ENCODE data around the gene SYNE1. TPM values are rescaled to one million over a fixed set of nuclear protein-coding genes. Genes with fewer than 3 reads are reported as not detected.
"Not testable (repeated sequence)": the region's sequence is repeated elsewhere in the genome, so short reads cannot be mapped to it uniquely, and the experiment has no call there.

SYNE1 gene
- polyA plus RNA-seq, 3 donors = 16.1 to 50.4 (median 27.0) TPM

DNA sequence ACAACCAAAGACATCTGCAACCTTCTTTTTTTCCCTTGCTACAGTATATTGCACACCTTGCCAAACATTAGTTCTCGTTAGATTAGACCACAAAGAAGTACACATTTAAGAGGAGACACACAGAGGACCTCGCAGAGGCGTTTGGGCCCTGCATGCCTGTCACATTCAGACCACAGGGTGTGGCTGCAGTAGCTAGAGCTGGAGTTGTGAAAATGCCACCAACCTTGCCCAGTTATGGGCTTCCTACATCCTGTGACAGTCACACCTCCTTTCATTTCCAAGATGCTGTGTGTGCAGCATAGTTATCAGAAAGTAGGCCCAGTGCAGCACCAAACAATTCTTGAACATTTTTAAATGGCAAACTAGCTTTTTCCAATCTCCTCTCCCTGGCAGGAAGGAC is 2.4 kb downstream of the SYNE1 start:
- WGBS, 3 donors = 44 to 75% (median 69%) methylated on average over 3 of the region's 3 CpGs
- no peak overlapping the region for H3K27ac ChIP-seq (ENCODE audit: low read depth, low read length)

- no peak overlapping the region for H3K27ac ChIP-seq (ENCODE audit: low read depth, low read length)
- WGBS, 3 donors = 73 to 80% (median 75%) methylated on average over 2 of the region's 2 CpGs
Observed at GRCh38 chr6:152632121-152632782, 4.9 kb downstream of the SYNE1 start.

DNA sequence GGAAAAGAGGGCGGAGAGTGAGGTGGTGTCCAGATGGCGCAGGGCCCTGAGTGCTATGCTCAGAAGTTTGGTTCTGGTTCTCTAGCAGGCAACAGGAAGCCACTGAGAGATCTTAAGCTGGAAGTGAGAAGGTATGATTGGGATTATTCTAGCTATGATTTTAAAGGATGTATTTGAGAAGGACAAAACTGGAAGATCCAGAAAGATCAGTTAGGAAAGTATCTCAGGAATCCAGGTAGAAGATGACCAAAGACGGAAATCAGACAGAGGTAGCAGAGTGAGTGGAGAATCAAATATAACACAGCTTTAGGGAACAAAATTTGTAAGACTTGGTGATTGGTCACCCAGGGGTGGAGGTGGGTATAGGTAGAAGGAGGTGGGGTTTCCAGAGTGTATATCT is 5.8 kb downstream of the SYNE1 start:
- 80 to 98% (median 95%) methylated on average over 3 of the region's 3 CpGs for WGBS, 3 donors

GRCh38 chr6:152630832-152631231 is 6.3 kb downstream of the SYNE1 start:
- 63 to 100% (median 91%) methylated on average over 1 of the region's 1 CpG for WGBS, 3 donors
- H3K27ac ChIP-seq (ENCODE audit: low read depth, low read length) = no peak overlapping the region

More for the DNA sequence above, 5.8 kb downstream of the SYNE1 start:
- H3K27ac ChIP-seq (ENCODE audit: low read depth, low read length) = no peak overlapping the region

DNA sequence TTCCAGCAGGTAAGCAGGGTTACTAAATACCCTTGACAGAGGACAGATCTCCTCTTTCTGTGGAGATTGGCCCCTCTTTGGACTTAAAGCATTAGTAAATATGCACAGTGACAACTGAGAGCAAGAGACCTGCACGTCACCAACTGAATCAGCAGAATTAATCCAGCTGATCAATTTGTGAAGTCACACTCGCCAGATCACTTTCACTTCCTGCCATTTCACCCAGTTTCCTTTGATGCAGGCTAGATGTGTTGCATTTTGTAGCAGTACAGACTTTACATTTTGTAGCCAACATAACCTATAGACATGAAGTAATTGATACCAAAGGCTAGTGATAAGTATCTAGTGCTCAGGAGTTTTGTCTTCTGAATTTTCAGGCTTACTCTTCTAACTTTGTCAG is 11.9 kb downstream of the SYNE1 start:
- no peak overlapping the region for H3K27ac ChIP-seq (ENCODE audit: low read depth, low read length)
- 36 to 64% (median 60%) methylated on average over 2 of the region's 2 CpGs for WGBS, 3 donors

DNA sequence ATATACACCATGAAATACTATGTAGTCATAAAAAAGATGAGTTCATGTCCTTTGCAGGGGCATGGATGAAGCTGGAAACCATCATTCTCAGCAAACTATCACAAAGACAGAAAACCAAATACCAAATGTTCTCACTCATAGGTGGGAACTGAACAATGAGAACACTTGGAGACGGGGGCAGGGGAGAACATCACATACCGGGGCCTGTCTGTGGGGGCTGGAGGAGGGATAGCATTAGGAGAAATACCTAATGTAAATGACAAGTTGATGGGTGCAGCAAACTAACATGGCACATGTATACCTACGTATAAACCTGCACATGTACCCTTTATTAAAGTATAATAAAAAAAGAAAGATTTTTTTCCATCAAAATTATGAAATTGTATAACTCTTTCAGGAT is 22.4 kb downstream of the SYNE1 start:
- whole genome bisulfite sequencing, 3 donors = 82 to 97% (median 94%) methylated on average over 3 of the region's 3 CpGs

GRCh38 chr6:152609125-152609670 is 28.0 kb downstream of the SYNE1 start:
- H3K27ac ChIP-seq (ENCODE audit: low read depth, low read length) = no peak overlapping the region
- WGBS, 3 donors = 78 to 88% (median 85%) methylated on average over 10 of the region's 10 CpGs

More for the DNA sequence above, 22.4 kb downstream of the SYNE1 start:
- not testable (repeated sequence) for H3K27ac ChIP-seq (ENCODE audit: low read depth, low read length)

GRCh38 chr6:152605941-152606340 is 31.2 kb downstream of the SYNE1 start:
- H3K27ac ChIP-seq (ENCODE audit: low read depth, low read length) = no peak overlapping the region
- 91 to 98% (median 96%) methylated on average over 2 of the region's 2 CpGs for WGBS, 3 donors

DNA sequence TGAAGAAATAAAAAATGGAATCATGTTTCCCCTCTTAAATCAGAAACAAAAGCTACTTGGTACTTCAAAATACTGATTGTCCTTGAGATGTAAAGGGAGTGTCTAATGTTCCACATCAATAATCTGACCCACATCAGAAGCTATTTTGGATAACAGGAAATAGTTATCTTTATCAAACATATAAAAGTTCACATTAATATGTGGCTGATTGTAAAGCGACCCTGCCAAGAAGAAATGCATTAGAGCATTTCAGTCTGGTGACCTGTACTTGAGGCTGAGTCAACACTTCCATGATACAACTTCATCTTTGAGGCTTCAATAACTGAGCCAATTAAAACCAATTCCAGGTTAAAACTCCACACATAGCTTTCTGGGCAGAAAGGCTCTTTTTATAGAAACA is 31.8 kb downstream of the SYNE1 start:
- 53 to 74% (median 66%) methylated on average over 1 of the region's 1 CpG for WGBS, 3 donors
- no peak overlapping the region for H3K27ac ChIP-seq (ENCODE audit: low read depth, low read length)

- H3K27ac ChIP-seq (ENCODE audit: low read depth, low read length) = no peak overlapping the region
Observed at GRCh38 chr6:152603911-152604310, 33.3 kb downstream of the SYNE1 start.

DNA sequence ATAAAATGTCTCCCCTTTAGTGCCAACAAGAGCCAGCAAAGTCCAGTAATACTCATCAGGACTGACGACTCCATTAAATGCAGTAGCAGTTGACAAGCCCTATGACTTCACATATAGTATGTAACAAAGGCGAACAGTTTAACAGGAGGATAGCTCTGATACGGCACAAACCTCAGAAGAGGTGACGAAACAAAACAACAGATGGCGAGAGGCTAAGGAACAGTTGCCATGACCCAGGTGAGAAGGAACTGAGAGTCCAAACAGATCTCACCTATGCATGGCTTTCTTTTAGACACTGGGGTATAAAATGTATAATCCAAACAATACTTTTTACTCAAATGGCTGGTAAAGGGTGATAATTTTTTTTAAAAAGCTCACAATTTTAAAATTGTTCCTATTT is 37.1 kb downstream of the SYNE1 start:
- WGBS, 3 donors = 78 to 85% (median 81%) methylated on average over 5 of the region's 5 CpGs
- no peak overlapping the region for H3K27ac ChIP-seq (ENCODE audit: low read depth, low read length)

- H3K27ac ChIP-seq (ENCODE audit: low read depth, low read length) = no peak overlapping the region
- WGBS, 3 donors = 46 to 52% (median 48%) methylated on average over 4 of the region's 4 CpGs
Observed at GRCh38 chr6:152598901-152599537, 38.1 kb downstream of the SYNE1 start.

DNA sequence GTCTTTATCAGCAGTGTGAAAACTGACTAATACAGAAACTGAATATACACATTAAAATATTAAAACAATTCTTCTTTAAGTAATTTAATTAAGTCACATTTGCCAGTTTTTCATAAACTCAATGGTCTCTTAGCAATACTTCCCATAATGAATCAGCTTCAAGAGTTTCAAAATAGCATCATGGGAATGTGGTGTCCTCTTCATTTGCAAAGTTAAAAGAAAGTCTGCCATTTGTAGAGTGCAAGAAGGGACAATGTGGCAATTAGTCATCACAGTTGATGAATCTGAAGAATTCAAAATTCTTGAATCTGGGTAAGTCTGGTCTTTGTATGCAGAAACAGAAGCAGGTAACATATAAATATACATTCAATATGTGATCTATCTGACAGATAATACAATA is 38.7 kb downstream of the SYNE1 start:
- no peak overlapping the region for H3K27ac ChIP-seq (ENCODE audit: low read depth, low read length)

- 72 to 97% (median 85%) methylated on average over 2 of the region's 2 CpGs for WGBS, 3 donors
- no peak overlapping the region for H3K27ac ChIP-seq (ENCODE audit: low read depth, low read length)
Observed at GRCh38 chr6:152596726-152597125, 40.4 kb downstream of the SYNE1 start.

- WGBS, 3 donors = 27 to 67% (median 56%) methylated on average over 4 of the region's 4 CpGs
- no peak overlapping the region for H3K27ac ChIP-seq (ENCODE audit: low read depth, low read length)
Observed at GRCh38 chr6:152595499-152595898, 41.7 kb downstream of the SYNE1 start.

GRCh38 chr6:152594701-152595100 is 42.5 kb downstream of the SYNE1 start:
- H3K27ac ChIP-seq (ENCODE audit: low read depth, low read length) = no peak overlapping the region
- 22 to 81% (median 78%) methylated on average over 1 of the region's 1 CpG for WGBS, 3 donors

DNA sequence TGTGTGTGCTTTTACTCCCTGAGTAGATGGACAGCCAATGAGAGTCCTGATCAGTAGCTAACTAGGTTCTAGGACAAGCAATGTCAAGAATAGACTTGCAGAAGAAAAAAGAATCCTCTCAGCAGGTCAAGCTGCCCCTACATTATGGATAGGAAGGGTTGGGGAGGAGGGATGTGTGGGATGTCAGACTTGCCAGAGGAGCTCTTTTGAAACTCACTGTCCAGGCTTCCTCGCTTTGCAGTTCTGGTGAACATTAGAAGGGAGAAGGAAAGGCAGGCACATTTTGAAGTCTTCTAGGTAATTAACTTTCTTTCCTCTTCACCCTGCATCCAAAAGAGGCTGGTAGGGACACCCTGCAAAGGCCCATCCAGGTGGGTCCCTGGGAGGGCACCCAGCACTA is 48.7 kb downstream of the SYNE1 start:
- 50 to 78% (median 52%) methylated on average over 1 of the region's 1 CpG for WGBS, 3 donors
- H3K27ac ChIP-seq (ENCODE audit: low read depth, low read length) = no peak overlapping the region

GRCh38 chr6:152587473-152587872 is 49.7 kb downstream of the SYNE1 start:
- 59 to 94% (median 75%) methylated on average over 1 of the region's 1 CpG for WGBS, 3 donors
- H3K27ac ChIP-seq (ENCODE audit: low read depth, low read length) = no peak overlapping the region

DNA sequence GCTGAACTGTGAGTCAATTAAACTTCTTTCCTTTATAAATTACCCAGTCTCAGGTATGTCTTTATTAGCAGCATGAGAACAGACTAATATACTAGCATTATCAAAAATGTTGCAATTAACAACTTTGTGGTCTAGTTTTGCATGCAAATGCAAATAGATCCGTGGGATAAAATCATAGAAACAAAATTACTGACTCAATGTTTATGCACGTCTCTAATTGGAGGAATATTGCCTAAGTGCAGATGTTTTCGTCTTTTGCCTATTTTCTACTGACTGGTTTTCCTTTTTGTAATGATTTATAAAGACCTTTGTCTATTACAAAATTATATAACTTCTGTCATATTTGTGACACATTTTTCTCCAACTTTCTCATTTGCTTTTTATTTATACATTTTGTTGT is 51.9 kb downstream of the SYNE1 start:
- WGBS, 3 donors = 61 to 86% (median 76%) methylated on average over 3 of the region's 3 CpGs
- no peak overlapping the region for H3K27ac ChIP-seq (ENCODE audit: low read depth, low read length)

DNA sequence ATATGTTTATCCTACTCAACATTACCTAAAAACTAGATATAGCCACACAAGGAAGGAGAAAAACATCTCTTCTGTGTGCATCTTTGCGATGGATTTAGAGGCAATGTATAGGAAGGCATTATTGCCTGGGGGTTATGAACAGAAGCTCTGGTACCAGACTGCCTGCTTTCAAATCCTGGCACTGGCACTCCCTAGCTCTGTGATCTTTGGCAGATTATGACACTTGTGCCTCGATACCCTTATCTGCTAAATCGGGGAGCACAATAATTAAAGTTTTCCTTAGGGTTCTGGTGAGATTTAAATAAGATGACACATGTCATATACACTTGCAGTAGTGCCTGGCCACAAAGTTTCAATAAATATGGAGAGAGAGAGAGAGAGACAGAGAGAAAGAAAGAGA is 53.3 kb downstream of the SYNE1 start:
- no peak overlapping the region for H3K27ac ChIP-seq (ENCODE audit: low read depth, low read length)
- 78 to 95% (median 88%) methylated on average over 3 of the region's 3 CpGs for WGBS, 3 donors

All from adipose tissue (tissue), 3 donors.